Body of pancreas (tissue), 4 donors: Measurements from ENCODE around the gene C6orf62. TPM values are rescaled to one million over a fixed set of nuclear protein-coding genes. Genes with fewer than 3 reads are reported as not detected.

Experiments
- ATAC-seq: fragments of 150-250 bp; one replicate; pipeline ENCODE4 v1.9.1; 2016
- DNase-seq, 4 donors: peaks; one replicate each; pipeline ENCODE4 v3.0.0-alpha.2; 2019
- H3K27ac ChIP-seq, 4 donors: fragments of 200-600 bp; sonication (generic); 1 replicate in 3 of 4; 2 replicates in 1 of 4; pipeline versions ENCODE4 v1.5.1 to v1.6.1; 2016 to 2019; ENCODE audit warnings: mild to moderate bottlenecking in 1 of 4, mixed read lengths in 1 of 4, moderate library complexity in 1 of 4
- H3K27me3 ChIP-seq, 2 donors: fragments of 200-600 bp; sonication (generic); one replicate each; pipeline ENCODE4 v1.6.0; 2016; ENCODE audit warnings: mild to moderate bottlenecking in 1 of 2
- H3K36me3 ChIP-seq, 2 donors: fragments of 200-600 bp; sonication (generic); replicated peaks in 1 of 2; 2 replicates each; pipeline ENCODE4 v1.5.1; 2016; ENCODE audit warnings: low read depth in 2 of 2; ENCODE audit not compliant: insufficient read depth in 1 of 2
- H3K4me1 ChIP-seq: fragments of 200-600 bp; sonication (generic); one replicate; pipeline ENCODE4 v1.6.0; 2016
- H3K4me3 ChIP-seq, 2 donors: fragments of 200-600 bp; sonication (generic); 1 replicate in 1 of 2; 2 replicates in 1 of 2; pipeline ENCODE4 v1.5.1; 2016 to 2019
- H3K9me3 ChIP-seq, 3 donors: fragments of 200-600 bp; sonication (generic); 1 replicate in 2 of 3; 2 replicates in 1 of 3; pipeline ENCODE4 v1.5.1; 2016
- POLR2A ChIP-seq, 3 donors: fragments of 450-650 bp; IDR thresholded peaks; one replicate each; pipeline ENCODE4 v1.6.1; 2016; ENCODE audit warnings: antibody characterized with exemption in 3 of 3, mild to moderate bottlenecking in 2 of 3
- WGBS, 2 donors: methylation state at CpG; one replicate each; pipeline ENCODE4 v1.1.5; 2017; 5-methylcytosine and 5-hydroxymethylcytosine counted together
- intact Hi-C: fragments of 100-400 bp; cut with DNase I; formaldehyde crosslinking; loops from one replicate; pipeline ENCODE4 v1.15.1; 2023
- total RNA-seq, 2 donors: library from RNA; depleted of rRNA; stranded (reverse); fragments of >200 nt; gene quantifications; one replicate each; pipeline ENCODE4 v1.1.0, GENCODE V29; 2016
- TF ChIP-seq, protein P1 (sequence below), 7 experiments: fragments of 450-650 bp in 4 of 7; fragments of 200-600 bp in 3 of 7; sonication (generic) in 3 of 7; IDR thresholded peaks; one replicate each; pipeline ENCODE4 v1.5.1; 2016 to 2019; ENCODE audit warnings: antibody characterized with exemption in 7 of 7

The C6orf62 gene
- total RNA-seq, 2 donors from 2014 or later = 46.5 to 70.0 TPM

DNA sequence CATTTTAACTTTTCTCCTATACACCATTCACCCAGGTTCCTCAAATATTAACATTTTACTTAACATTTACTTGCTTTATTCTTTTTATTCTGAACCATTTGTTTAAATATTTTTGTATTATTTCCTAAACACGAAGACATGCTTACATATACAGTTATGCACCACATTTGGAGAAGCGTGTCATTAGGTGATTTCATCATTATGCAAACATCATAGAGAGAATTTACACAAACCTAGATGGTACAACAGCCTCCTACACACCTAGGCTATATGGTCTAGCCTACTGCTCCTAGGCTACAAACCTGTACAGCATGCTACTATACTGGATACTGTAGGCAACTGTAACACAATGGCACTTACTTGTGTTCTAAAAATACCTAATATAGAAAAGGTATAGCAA is 58.8 kb downstream of the C6orf62 start:
- H3K27me3 ChIP-seq = no peaks in the 10 kb centered on the region
- DNase-seq (no peak), ATAC-seq (no peak)
- peaks cover 0 to 2% of the 10 kb centered on the region in 2 donors for H3K36me3 ChIP-seq
- peaks cover 23% of the 10 kb centered on the region for H3K4me1 ChIP-seq
- H3K9me3 ChIP-seq = no peaks in the 10 kb centered on the region
- H3K4me3 ChIP-seq = no peak overlapping the region
- no peak overlapping the region for H3K27ac ChIP-seq
- 81 to 82% methylated on average over 2 of the region's 2 CpGs for WGBS, 2 donors
- intact Hi-C loops = no loop called here
- TF ChIP-seq, protein P1, sequence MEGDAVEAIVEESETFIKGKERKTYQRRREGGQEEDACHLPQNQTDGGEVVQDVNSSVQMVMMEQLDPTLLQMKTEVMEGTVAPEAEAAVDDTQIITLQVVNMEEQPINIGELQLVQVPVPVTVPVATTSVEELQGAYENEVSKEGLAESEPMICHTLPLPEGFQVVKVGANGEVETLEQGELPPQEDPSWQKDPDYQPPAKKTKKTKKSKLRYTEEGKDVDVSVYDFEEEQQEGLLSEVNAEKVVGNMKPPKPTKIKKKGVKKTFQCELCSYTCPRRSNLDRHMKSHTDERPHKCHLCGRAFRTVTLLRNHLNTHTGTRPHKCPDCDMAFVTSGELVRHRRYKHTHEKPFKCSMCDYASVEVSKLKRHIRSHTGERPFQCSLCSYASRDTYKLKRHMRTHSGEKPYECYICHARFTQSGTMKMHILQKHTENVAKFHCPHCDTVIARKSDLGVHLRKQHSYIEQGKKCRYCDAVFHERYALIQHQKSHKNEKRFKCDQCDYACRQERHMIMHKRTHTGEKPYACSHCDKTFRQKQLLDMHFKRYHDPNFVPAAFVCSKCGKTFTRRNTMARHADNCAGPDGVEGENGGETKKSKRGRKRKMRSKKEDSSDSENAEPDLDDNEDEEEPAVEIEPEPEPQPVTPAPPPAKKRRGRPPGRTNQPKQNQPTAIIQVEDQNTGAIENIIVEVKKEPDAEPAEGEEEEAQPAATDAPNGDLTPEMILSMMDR (IDR thresholded peaks at IDR 0.05) = no peak
- TF ChIP-seq POLR2A (IDR thresholded peaks at IDR 0.05) = no peak

DNA sequence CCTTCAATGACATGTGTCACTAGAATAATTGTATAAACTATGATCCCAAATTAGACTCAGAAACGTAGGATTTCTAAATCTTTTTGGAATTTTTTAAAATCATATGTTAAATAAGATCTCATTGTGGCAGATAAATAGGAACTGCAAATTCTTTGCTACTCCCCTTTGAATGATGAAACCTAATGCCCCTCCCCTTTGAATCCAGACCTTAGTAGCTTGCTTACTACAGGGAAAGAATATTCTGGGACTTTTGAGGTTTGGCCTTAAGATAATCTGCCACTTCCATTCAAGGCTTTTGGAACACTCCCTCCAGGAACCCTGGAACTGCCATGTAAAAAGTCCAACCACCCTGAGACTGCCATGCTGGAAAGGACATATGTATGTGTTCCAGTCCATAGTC is 59.4 kb downstream of the C6orf62 start:
- DNase-seq (no peak), ATAC-seq (no peak)
- Histone ChIP-seq H3K27me3 (no peaks in the 10 kb centered on the region), H3K4me1 (peaks cover 18% of the 10 kb centered on the region), H3K9me3 (no peaks in the 10 kb centered on the region), H3K27ac (no peak overlapping the region), H3K36me3 (peaks cover 0 to 2% of the 10 kb centered on the region in 2 donors), H3K4me3 (no peak overlapping the region)
- intact Hi-C loops = no loop called here
- 43 to 60% methylated on average over 1 of the region's 1 CpG for WGBS, 2 donors
- TF ChIP-seq, protein P1 (IDR thresholded peaks at IDR 0.05) = no peak

DNA sequence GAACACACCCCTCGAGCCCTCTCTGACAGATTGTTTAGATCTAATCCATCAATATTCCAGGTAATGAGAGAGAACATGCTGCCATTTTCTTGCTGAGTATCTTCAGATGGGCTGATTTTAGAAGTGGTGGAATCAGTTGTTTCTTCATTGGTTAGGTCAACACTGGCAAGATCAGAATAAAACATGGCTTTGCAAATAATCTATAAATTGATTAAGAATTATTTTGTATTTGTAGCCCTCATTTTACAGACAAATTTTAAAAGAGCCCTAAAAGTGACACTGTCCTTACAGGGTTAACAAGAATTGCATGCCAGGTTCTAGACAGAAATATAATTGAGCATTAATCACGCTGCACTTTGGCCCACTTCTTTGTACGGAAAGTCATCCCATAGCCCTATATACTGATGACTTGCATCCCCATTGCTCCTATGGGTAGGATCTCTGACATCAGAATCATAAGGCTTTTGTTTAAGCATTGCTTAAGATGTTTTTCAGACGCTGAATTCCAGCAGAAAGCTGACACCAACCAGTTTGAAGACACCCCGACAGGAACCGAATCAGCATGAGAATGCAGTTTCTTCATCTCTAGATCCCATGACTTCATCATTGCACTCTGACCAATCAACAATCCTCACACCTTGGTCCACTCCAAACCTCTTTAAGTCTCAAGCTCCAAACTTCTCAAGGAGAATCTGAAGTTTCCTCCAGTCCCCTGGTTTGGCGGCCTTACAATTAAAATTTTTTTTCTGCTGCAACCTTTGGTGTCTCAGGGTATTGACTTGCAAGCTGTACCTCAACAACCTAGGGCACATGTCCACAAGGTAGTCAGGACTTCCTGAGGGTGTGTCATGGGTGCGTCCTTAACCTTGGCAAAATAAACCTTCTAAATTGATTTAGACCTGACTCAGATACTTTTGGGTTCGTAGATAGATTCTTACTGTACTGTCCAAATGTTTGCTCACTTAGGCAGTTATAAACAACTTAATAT is 60.1 kb downstream of the C6orf62 start:
- H3K4me1 ChIP-seq = peaks cover 12% of the 10 kb centered on the region
- H3K36me3 ChIP-seq = peaks cover 0 to 4% of the 10 kb centered on the region in 2 donors
- DNase-seq = no peak
- intact Hi-C loops = no loop called here
- 61 to 69% methylated on average over 9 of the region's 9 CpGs for WGBS, 2 donors
- H3K9me3 ChIP-seq = no peaks in the 10 kb centered on the region
- TF ChIP-seq, protein P1 (IDR thresholded peaks at IDR 0.05) = no peak
- no peak for TF ChIP-seq POLR2A (IDR thresholded peaks at IDR 0.05)
- no peaks in the 10 kb centered on the region for H3K27me3 ChIP-seq
- no peak overlapping the region for H3K27ac ChIP-seq
- no peak for ATAC-seq
- no peak overlapping the region for H3K4me3 ChIP-seq

DNA sequence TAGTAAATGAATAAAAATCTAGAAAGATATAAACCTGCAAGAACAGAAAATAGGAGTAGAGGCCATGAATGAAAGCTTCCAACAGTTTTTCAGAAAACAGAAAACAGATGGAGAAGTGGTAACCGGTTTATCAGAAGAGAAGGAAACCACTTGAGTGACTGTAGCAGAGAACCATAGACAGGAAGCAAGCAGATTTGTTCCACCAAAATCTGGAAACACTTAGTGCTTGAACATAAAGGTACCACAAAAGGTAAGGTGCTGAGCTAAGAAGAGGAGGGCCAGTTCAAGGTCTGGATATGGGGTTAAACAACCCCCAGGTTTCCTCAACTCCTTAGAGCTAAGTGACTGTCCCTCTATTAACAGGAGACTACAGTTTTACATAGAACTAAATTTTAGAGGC is 63.7 kb downstream of the C6orf62 start:
- intact Hi-C loops = no loop called here
- TF ChIP-seq, protein P1 (IDR thresholded peaks at IDR 0.05) = no peak
- no peak for TF ChIP-seq POLR2A (IDR thresholded peaks at IDR 0.05)
- ATAC-seq (no peak), DNase-seq (no peak)
- Histone ChIP-seq H3K36me3 (peaks cover 0 to 10% of the 10 kb centered on the region in 2 donors), H3K4me1 (no peaks in the 10 kb centered on the region), H3K9me3 (no peaks in the 10 kb centered on the region), H3K27me3 (no peaks in the 10 kb centered on the region), H3K4me3 (no peak overlapping the region), H3K27ac (no peak overlapping the region)
- WGBS, 2 donors = 76 to 94% methylated on average over 1 of the region's 1 CpG

Other genes with a start within 250 kb of the C6orf62 start
- gene GPLD1, start 229.6 kb downstream of the C6orf62 start, total RNA-seq = 1 to 10 TPM in 1 of 2 donors, under 1 TPM in 1; 0.66 to 2.6 TPM
- 1 to 10 TPM; 4.4 to 8.2 TPM for gene ALDH5A1, start 224.2 kb downstream of the C6orf62 start, total RNA-seq
- 1 to 10 TPM; 2.1 to 2.3 TPM for gene KIAA0319, start 73.0 kb downstream of the C6orf62 start, total RNA-seq
- gene TDP2, start 52.3 kb downstream of the C6orf62 start, total RNA-seq = 10 to 100 TPM; 21.0 to 25.1 TPM
- 1 to 10 TPM; 2.6 to 3.4 TPM for gene ACOT13, start 52.1 kb downstream of the C6orf62 start, total RNA-seq
- gene GMNN, start 55.8 kb upstream of the C6orf62 start, total RNA-seq = 10 to 100 TPM; 39.2 to 42.8 TPM
- gene ARMH2, start 79.8 kb upstream of the C6orf62 start, total RNA-seq = not detected
- gene RIPOR2, start 216.8 kb upstream of the C6orf62 start, total RNA-seq = 1 to 10 TPM; 1.3 to 1.6 TPM